Stimulated activated CD4-positive, alpha-beta T cell treated with anti-CD3 and anti-CD28 coated beads, Interleukin-2, amount 100 ng/mL, for 4 hours (primary cell): ENCODE measurements around the gene TMEM213.

ENCODE experiments used
- DNase-seq: peaks from one replicate; pipeline ENCODE4 v3.0.0-alpha.2; 2020; ENCODE audit warnings: low read depth

TMEM213 gene

GRCh38 chr7:138797715-138798320 is at the start of gene TMEM213, which contains the start of gene ATP6V0A4:
Gene TMEM213 (plus strand): TSS chr7:138797994. CDS start chr7:138798105, 111 bp downstream.
Gene ATP6V0A4 (minus strand): TSS chr7:138798196. CDS start chr7:138771247, 26,949 bp downstream.
- DNase-seq, result no peak

- DNase-seq, result no peak
Observed at GRCh38 chr7:138748666-138749065, 49.1 kb upstream of the TMEM213 start.

GRCh38 chr7:138749960-138750359 is 47.8 kb upstream of the TMEM213 start:
- no peak for DNase-seq

GRCh38 chr7:138750473-138750872 is 47.3 kb upstream of the TMEM213 start:
- DNase-seq, result no peak

- no peak for DNase-seq
Observed at GRCh38 chr7:138750901-138751464, 46.8 kb upstream of the TMEM213 start.

GRCh38 chr7:138752518-138753149 is 45.2 kb upstream of the TMEM213 start:
- DNase-seq, result peak; percentile 95

GRCh38 chr7:138753150-138753518 is 44.7 kb upstream of the TMEM213 start:
- DNase-seq, result no peak

- DNase-seq, result no peak
Observed at GRCh38 chr7:138753610-138754009, 44.2 kb upstream of the TMEM213 start.

- DNase-seq, result no peak
Observed at GRCh38 chr7:138755331-138755747, 42.5 kb upstream of the TMEM213 start.

GRCh38 chr7:138755842-138756590 is 41.8 kb upstream of the TMEM213 start:
- DNase-seq, result no peak

- DNase-seq, result no peak
Observed at GRCh38 chr7:138756591-138757242, 41.1 kb upstream of the TMEM213 start.

GRCh38 chr7:138768241-138768640 is 29.6 kb upstream of the TMEM213 start:
- no peak for DNase-seq

GRCh38 chr7:138770904-138771303 is 26.9 kb upstream of the TMEM213 start:
- no peak for DNase-seq

GRCh38 chr7:138773176-138773575 is 24.6 kb upstream of the TMEM213 start:
- DNase-seq, result no peak

GRCh38 chr7:138773817-138774216 is 24.0 kb upstream of the TMEM213 start:
- no peak for DNase-seq

GRCh38 chr7:138776166-138776833 is 21.5 kb upstream of the TMEM213 start:
- no peak for DNase-seq

- DNase-seq, result no peak
Observed at GRCh38 chr7:138781004-138781403, 16.8 kb upstream of the TMEM213 start.

GRCh38 chr7:138784692-138785091 is 13.1 kb upstream of the TMEM213 start:
- no peak for DNase-seq

- DNase-seq, result no peak
Observed at GRCh38 chr7:138785587-138786437, 12.0 kb upstream of the TMEM213 start.

GRCh38 chr7:138796038-138796615 is 1.7 kb upstream of the TMEM213 start:
- no peak for DNase-seq
